Esophagus muscularis mucosa (tissue), 4 donors: ENCODE data around the gene SLC7A7. TPM values are rescaled to one million over a fixed set of nuclear protein-coding genes. Genes with fewer than 3 reads are reported as not detected.

ENCODE experiments used
- DNase-seq: peaks from one replicate; pipeline ENCODE4 v3.0.0-alpha.2; 2017; ENCODE audit errors: extremely low spot score
- H3K27ac ChIP-seq, 4 donors: fragments of 200-600 bp; sonication (generic); replicated peaks in 1 of 4; 1 replicate in 3 of 4; 2 replicates in 1 of 4; pipeline ENCODE4 v1.5.1; 2016 to 2019; ENCODE audit warnings: mild to moderate bottlenecking in 1 of 4
- H3K27me3 ChIP-seq, 4 donors: fragments of 200-600 bp; sonication (generic); one replicate each; pipeline versions ENCODE4 v1.5.1 to v1.6.0; 2016 to 2019
- H3K36me3 ChIP-seq, 4 donors: fragments of 200-600 bp; sonication (generic); one replicate each; pipeline ENCODE4 v1.5.1; 2016 to 2019
- H3K4me1 ChIP-seq, 4 donors: fragments of 200-600 bp; sonication (generic); one replicate each; pipeline ENCODE4 v1.5.1; 2016 to 2019
- H3K4me3 ChIP-seq, 4 donors: fragments of 200-600 bp; sonication (generic); 1 replicate in 2 of 4; 2 replicates in 2 of 4; pipeline ENCODE4 v1.5.1; 2016 to 2019; ENCODE audit warnings: mild to moderate bottlenecking in 4 of 4, moderate library complexity in 1 of 4
- H3K9me3 ChIP-seq, 4 donors: fragments of 200-600 bp; sonication (generic); 1 replicate in 3 of 4; 2 replicates in 1 of 4; pipeline ENCODE4 v1.5.1; 2016 to 2019
- EP300 ChIP-seq: sonication (generic); formaldehyde crosslinking; IDR thresholded peaks from one replicate; pipeline ENCODE4 v1.6.1; 2017; ENCODE audit warnings: antibody characterized with exemption
- POLR2A ChIP-seq: fragments of 450-650 bp; IDR thresholded peaks from one replicate; pipeline ENCODE4 v1.6.1; 2017; ENCODE audit warnings: antibody characterized with exemption, moderate library complexity, mild to moderate bottlenecking, low read depth
- POLR2AphosphoS5 ChIP-seq, 2 donors: sonication (generic); formaldehyde crosslinking; IDR thresholded peaks; one replicate each; pipeline ENCODE4 v1.6.1; 2017; ENCODE audit warnings: antibody characterized with exemption in 2 of 2
- WGBS: methylation state at CpG from one replicate; pipeline ENCODE4 v1.1.5; 2018; 5-methylcytosine and 5-hydroxymethylcytosine counted together
- intact Hi-C: fragments of 100-400 bp; cut with DNase I; formaldehyde crosslinking; loops from one replicate; pipeline ENCODE4 v1.15.1; 2023
- total RNA-seq, 4 donors: library from RNA; depleted of rRNA; stranded (reverse); fragments of >200 nt; gene quantifications; one replicate each; pipeline versions ENCODE4 v1.1.0 to v1.2.1, GENCODE V29; 2016
- TF ChIP-seq, protein P1 (sequence below), 3 experiments: fragments of 200-600 bp in 2 of 3; fragments of 450-650 bp in 1 of 3; sonication (generic) in 2 of 3; IDR thresholded peaks; one replicate each; pipeline ENCODE4 v1.5.1; 2017 to 2019; ENCODE audit warnings: antibody characterized with exemption in 3 of 3, mild to moderate bottlenecking in 2 of 3, moderate library complexity in 1 of 3

SLC7A7 gene
- total RNA-seq, 4 donors from 2014 or later = 9.6 to 22.9 (median 15.3) TPM

DNA sequence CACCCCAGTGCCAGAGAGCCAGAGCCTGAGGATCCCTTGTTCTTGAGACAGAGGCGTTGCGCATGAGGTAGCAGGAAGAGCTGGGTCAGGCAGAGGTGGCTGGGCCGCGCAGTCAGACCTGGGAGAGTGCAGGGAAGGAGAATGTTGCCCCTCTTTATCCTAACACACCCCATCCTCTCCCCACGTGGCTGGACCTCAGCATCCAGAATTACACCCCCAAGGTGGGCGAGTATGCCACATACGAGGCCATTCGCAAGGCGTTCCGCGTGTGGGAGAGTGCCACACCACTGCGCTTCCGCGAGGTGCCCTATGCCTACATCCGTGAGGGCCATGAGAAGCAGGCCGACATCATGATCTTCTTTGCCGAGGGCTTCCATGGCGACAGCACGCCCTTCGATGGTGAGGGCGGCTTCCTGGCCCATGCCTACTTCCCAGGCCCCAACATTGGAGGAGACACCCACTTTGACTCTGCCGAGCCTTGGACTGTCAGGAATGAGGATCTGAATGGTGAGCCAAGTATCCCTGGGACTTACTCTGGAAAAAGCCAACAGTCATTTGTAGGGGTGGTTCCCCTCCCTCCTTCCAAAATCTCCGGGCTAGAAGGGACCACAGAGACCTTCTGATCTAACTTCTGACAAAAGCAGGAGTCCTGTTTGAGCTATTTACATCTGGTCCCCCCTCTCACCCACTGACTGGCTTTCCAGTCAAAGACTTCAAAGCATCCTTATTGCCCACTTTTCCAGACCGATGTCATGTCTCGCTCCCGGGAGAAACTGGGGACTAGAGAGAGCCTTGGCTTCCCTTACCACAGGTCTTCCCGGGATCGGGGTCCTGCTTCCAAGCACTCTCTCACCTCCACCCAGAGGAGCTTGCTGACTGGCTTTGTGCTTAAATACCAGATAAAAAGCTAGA lies 27.2 kb upstream of the SLC7A7 start:
- no peak for DNase-seq
- intact Hi-C loops = no loop called here
- Histone ChIP-seq H3K9me3 (no peaks in the 10 kb centered on the region), H3K36me3 (peaks cover 52 to 66% (median 60%) of the 10 kb centered on the region in 4 donors), H3K4me3 (no peak overlapping the region), H3K4me1 (peaks cover 33 to 92% (median 89%) of the 10 kb centered on the region in 4 donors), H3K27ac (peak overlapping the region in 3 of 4 donors; percentile 28 to 97 (median 34)), H3K27me3 (no peaks in the 10 kb centered on the region)
- no peak for TF ChIP-seq EP300
- no peak for TF ChIP-seq POLR2AphosphoS5 (IDR thresholded peaks at IDR 0.05)
- TF ChIP-seq, protein P1, sequence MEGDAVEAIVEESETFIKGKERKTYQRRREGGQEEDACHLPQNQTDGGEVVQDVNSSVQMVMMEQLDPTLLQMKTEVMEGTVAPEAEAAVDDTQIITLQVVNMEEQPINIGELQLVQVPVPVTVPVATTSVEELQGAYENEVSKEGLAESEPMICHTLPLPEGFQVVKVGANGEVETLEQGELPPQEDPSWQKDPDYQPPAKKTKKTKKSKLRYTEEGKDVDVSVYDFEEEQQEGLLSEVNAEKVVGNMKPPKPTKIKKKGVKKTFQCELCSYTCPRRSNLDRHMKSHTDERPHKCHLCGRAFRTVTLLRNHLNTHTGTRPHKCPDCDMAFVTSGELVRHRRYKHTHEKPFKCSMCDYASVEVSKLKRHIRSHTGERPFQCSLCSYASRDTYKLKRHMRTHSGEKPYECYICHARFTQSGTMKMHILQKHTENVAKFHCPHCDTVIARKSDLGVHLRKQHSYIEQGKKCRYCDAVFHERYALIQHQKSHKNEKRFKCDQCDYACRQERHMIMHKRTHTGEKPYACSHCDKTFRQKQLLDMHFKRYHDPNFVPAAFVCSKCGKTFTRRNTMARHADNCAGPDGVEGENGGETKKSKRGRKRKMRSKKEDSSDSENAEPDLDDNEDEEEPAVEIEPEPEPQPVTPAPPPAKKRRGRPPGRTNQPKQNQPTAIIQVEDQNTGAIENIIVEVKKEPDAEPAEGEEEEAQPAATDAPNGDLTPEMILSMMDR (IDR thresholded peaks at IDR 0.05) = no peak
- no peak for TF ChIP-seq POLR2A
- 91% methylated on average over 21 of the region's 28 CpGs for WGBS

DNA sequence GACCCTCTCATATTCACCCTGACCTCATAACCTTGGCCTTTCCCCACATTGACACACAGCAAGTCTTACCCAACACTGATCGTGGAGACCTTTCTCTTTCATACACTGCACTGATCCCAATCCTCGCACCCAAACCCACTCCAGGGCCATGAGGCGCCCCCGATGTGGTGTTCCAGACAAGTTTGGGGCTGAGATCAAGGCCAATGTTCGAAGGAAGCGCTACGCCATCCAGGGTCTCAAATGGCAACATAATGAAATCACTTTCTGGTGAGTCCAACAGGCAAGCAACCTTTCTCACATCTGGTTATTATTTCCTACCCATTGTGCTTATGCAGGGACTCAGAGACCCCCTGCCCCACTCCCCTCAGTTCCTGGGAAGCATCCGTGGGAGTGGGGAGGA lies 26.5 kb upstream of the SLC7A7 start:
- H3K4me3 ChIP-seq = no peak overlapping the region
- 93% methylated on average over 8 of the region's 8 CpGs for WGBS
- DNase-seq = no peak
- H3K4me1 ChIP-seq = peaks cover 27 to 85% (median 83%) of the 10 kb centered on the region in 4 donors
- H3K27ac ChIP-seq = peak overlapping the region in 3 of 4 donors; percentile 6 to 97 (median 26)
- TF ChIP-seq, protein P1 (IDR thresholded peaks at IDR 0.05) = no peak
- TF ChIP-seq POLR2A = no peak
- no peak for TF ChIP-seq EP300
- no peak for TF ChIP-seq POLR2AphosphoS5 (IDR thresholded peaks at IDR 0.05)
- H3K36me3 ChIP-seq = peaks cover 50 to 62% (median 58%) of the 10 kb centered on the region in 4 donors
- intact Hi-C loops = no loop called here
- H3K9me3 ChIP-seq = no peaks in the 10 kb centered on the region
- H3K27me3 ChIP-seq = no peaks in the 10 kb centered on the region

DNA sequence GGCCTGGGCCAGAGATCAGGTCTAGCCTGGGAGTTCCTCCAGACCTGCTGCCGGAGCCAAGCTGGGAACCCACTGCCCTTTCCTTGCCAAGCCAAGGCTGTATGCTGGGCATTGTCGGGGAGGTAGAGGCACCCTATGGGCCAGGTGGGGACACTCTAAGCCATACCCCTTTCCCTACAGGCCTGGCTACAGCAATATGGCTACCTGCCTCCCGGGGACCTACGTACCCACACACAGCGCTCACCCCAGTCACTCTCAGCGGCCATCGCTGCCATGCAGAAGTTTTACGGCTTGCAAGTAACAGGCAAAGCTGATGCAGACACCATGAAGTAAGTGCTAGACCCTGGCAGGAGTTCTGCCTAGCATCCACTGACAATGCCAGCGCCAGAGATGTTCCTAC lies 26.1 kb upstream of the SLC7A7 start:
- H3K36me3 ChIP-seq = peaks cover 46 to 58% (median 55%) of the 10 kb centered on the region in 4 donors
- no peaks in the 10 kb centered on the region for H3K9me3 ChIP-seq
- peak overlapping the region; percentile 15 to 97 (median 44) for H3K27ac ChIP-seq
- TF ChIP-seq, protein P1 (IDR thresholded peaks at IDR 0.05) = no peak
- TF ChIP-seq POLR2A = no peak
- TF ChIP-seq POLR2AphosphoS5 (IDR thresholded peaks at IDR 0.05) = no peak
- no peak for TF ChIP-seq EP300
- no peak overlapping the region for H3K4me3 ChIP-seq
- 94% methylated on average over 1 of the region's 9 CpGs for WGBS
- no peaks in the 10 kb centered on the region for H3K27me3 ChIP-seq
- intact Hi-C loops = no loop called here
- peaks cover 24 to 81% (median 78%) of the 10 kb centered on the region in 4 donors for H3K4me1 ChIP-seq
- DNase-seq = no peak

DNA sequence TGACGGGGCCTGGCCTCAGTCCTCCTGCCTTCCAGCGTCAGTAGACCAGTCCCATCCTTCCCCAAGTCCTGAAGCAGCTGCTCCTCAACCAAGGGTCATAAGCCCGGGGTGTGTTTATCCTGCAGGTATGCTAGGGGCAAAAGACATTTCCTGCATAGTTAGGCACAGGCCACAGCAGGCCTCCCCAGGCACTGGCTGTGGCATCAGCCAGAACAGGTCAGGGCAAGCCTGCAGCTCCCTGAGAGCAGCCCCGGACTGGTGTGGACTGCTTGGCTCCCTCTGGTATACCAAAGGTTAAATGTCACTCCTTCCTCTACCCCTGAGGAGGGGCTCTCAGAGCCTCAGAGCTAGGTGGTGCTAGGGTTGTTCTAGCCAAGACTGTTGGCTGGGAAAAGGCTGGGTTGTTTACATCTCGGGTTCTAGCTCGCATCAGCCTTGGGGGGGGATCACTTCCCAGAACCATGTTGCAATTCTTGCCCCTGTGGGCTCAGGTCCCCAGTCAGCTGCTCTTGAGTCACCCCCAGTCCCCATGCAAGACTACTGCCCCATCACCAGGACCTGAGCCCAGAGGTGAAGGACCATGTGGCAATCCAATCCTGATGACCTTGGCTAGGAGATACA lies 24.0 kb upstream of the SLC7A7 start:
- no peak for DNase-seq
- Histone ChIP-seq H3K4me3 (peak overlapping the region; percentile 84 to 94 (median 90)), H3K9me3 (no peaks in the 10 kb centered on the region), H3K27me3 (no peaks in the 10 kb centered on the region), H3K27ac (peak overlapping the region; percentile 93 to 97 (median 95)), H3K36me3 (peaks cover 29 to 48% (median 42%) of the 10 kb centered on the region in 4 donors), H3K4me1 (peaks cover 24 to 69% (median 68%) of the 10 kb centered on the region in 4 donors)
- intact Hi-C loops = no loop called here
- 37% methylated on average over 4 of the region's 6 CpGs for WGBS
- TF ChIP-seq EP300 (no peak), POLR2A (no peak), POLR2AphosphoS5 (IDR thresholded peaks at IDR 0.05) (peak in 1 of 2 donors; percentile 62)
- TF ChIP-seq, protein P1 (IDR thresholded peaks at IDR 0.05) = no peak
